ENCODE data around the gene DEPP1. TPM values are rescaled to one million over a fixed set of nuclear protein-coding genes. Genes with fewer than 3 reads are reported as not detected.

DEPP1 gene
- total and polyA plus RNA-seq, 3 donors from 2014 or later = 29.1 to 84.9 (median 33.1) TPM

GRCh38 chr10:44968500-44969400, 9.9 kb downstream of the DEPP1 start:
- 72 to 75% methylated on average over 11 of the region's 11 CpGs for WGBS, 2 donors
- Histone ChIP-seq H3K4me1 (peaks cover 40% of the 10 kb centered on the region), H3K9me3 (no peaks in the 10 kb centered on the region), H3K4me3 (no peak overlapping the region), H3K36me3 (ENCODE audit: low read depth, missing control alignments) (no peaks in the 10 kb centered on the region), H3K27ac (no peak overlapping the region), H3K27me3 (no peaks in the 10 kb centered on the region)
- no peak for DNase-seq
- TF ChIP-seq POLR2A (IDR thresholded peaks at IDR 0.05) = no peak
- TF ChIP-seq, protein P1, sequence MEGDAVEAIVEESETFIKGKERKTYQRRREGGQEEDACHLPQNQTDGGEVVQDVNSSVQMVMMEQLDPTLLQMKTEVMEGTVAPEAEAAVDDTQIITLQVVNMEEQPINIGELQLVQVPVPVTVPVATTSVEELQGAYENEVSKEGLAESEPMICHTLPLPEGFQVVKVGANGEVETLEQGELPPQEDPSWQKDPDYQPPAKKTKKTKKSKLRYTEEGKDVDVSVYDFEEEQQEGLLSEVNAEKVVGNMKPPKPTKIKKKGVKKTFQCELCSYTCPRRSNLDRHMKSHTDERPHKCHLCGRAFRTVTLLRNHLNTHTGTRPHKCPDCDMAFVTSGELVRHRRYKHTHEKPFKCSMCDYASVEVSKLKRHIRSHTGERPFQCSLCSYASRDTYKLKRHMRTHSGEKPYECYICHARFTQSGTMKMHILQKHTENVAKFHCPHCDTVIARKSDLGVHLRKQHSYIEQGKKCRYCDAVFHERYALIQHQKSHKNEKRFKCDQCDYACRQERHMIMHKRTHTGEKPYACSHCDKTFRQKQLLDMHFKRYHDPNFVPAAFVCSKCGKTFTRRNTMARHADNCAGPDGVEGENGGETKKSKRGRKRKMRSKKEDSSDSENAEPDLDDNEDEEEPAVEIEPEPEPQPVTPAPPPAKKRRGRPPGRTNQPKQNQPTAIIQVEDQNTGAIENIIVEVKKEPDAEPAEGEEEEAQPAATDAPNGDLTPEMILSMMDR (IDR thresholded peaks at IDR 0.05) = no peak
- intact Hi-C loops (cut with DNase I; ENCODE audit: low total_unique reads) = no loop called here

DNA sequence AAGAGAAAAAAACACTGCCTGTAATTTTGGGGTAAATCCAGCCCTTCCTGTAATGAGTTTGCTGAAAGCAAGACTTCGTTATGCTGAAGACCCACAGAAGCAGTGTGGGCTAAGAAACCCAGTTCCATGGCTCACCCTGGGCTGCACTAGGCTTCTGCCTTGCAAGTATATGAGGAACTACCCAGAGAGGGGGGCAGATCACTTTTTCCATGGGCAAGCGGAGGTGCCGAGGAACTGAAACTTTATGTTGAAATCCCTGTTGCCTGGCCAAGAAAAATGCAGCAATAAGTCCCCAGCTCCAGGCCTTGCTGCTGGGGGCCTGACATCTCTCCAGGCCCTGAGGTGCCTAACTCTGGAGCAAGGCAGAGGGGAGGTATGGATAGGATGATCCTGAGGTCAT, 10.5 kb downstream of the DEPP1 start:
- peak; percentile 41 for DNase-seq
- H3K4me3 ChIP-seq = no peak overlapping the region
- TF ChIP-seq POLR2A (IDR thresholded peaks at IDR 0.05) = no peak
- TF ChIP-seq, protein P1 (IDR thresholded peaks at IDR 0.05) = no peak
- H3K27me3 ChIP-seq = no peaks in the 10 kb centered on the region
- peaks cover 43% of the 10 kb centered on the region for H3K4me1 ChIP-seq
- H3K36me3 ChIP-seq (ENCODE audit: low read depth, missing control alignments) = no peaks in the 10 kb centered on the region
- no peaks in the 10 kb centered on the region for H3K9me3 ChIP-seq
- H3K27ac ChIP-seq = peak overlapping the region in 1 of 2 donors; percentile 15
- intact Hi-C loops (cut with DNase I; ENCODE audit: low total_unique reads) = no loop called here
- 40 to 67% methylated on average over 3 of the region's 3 CpGs for WGBS, 2 donors

DNA sequence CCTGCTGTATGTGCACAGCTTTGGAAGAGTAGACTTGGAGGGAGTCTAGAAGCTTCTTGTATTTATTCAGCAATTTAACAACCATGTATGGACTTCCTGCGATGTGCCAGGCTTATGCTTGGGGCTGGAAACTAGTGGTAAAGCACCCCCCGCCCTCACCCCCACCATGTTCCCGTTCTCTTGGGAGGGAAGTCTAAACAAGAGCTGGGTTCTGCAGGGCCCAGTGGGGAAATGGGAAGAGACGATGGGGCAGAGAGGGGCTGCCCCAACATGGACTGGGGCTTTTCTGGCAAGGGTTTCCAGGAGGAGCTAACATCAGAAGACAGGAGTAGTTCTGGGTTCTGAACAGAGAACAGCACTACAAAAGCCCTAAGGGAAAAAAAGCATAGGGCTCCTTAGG, 11.0 kb downstream of the DEPP1 start:
- H3K27me3 ChIP-seq = no peaks in the 10 kb centered on the region
- WGBS, 2 donors = 78 to 95% methylated on average over 4 of the region's 4 CpGs
- peak overlapping the region in 1 of 2 donors; percentile 81 for H3K27ac ChIP-seq
- TF ChIP-seq, protein P1 (IDR thresholded peaks at IDR 0.05) = no peak
- TF ChIP-seq POLR2A (IDR thresholded peaks at IDR 0.05) = no peak
- H3K4me3 ChIP-seq = no peak overlapping the region
- DNase-seq = peak; percentile 17
- H3K36me3 ChIP-seq (ENCODE audit: low read depth, missing control alignments) = no peaks in the 10 kb centered on the region
- H3K4me1 ChIP-seq = peaks cover 43% of the 10 kb centered on the region
- no peaks in the 10 kb centered on the region for H3K9me3 ChIP-seq
- intact Hi-C loops (cut with DNase I; ENCODE audit: low total_unique reads) = no loop called here

GRCh38 chr10:44966816-44967509, 11.6 kb downstream of the DEPP1 start:
- DNase-seq = no peak
- 84 to 90% methylated on average over 8 of the region's 8 CpGs for WGBS, 2 donors
- Histone ChIP-seq H3K4me3 (no peak overlapping the region), H3K36me3 (ENCODE audit: low read depth, missing control alignments) (no peaks in the 10 kb centered on the region), H3K27me3 (no peaks in the 10 kb centered on the region), H3K9me3 (no peaks in the 10 kb centered on the region), H3K4me1 (peaks cover 43% of the 10 kb centered on the region), H3K27ac (peak overlapping the region in 1 of 2 donors; percentile 81)
- intact Hi-C loops (cut with DNase I; ENCODE audit: low total_unique reads) = no loop called here
- TF ChIP-seq, protein P1 (IDR thresholded peaks at IDR 0.05) = peak in 1 of 3 experiments; percentile 41
- no peak for TF ChIP-seq POLR2A (IDR thresholded peaks at IDR 0.05)
